ENCODE results near the gene BABAM1.

GRCh38 chr19:17285415-17286135 lies 18.3 kb downstream of the BABAM1 start:
- no peak for TF ChIP-seq CTCF (conservative IDR thresholded peaks at IDR 0.05; ENCODE audit: low read length)
- no peak for TF ChIP-seq EZH2phosphoT487 (IDR thresholded peaks at IDR 0.05; ENCODE audit: borderline replicate concordance)

Measured in Loucy (cell line).